Hepatocyte (in vitro differentiated cells): ENCODE results near the gene SASS6.

ENCODE experiments used
- EZH2 ChIP-seq: fragments of 200-600 bp; sonication (generic); IDR thresholded peaks from 2 replicates; pipeline ENCODE4 v1.6.1; 2016; ENCODE audit warnings: antibody characterized with exemption, mild to moderate bottlenecking, borderline replicate concordance
- EZH2phosphoT487 ChIP-seq: fragments of 200-600 bp; sonication (generic); IDR thresholded peaks from one replicate; pipeline ENCODE4 v1.6.1; 2018; ENCODE audit warnings: antibody characterized with exemption, mild to moderate bottlenecking, low read depth, moderate library complexity; ENCODE audit not compliant: unreplicated experiment, severe bottlenecking
- TF ChIP-seq, protein P1 (sequence below): fragments of 200-600 bp; sonication (generic); IDR thresholded peaks from 2 replicates; pipeline ENCODE4 v1.5.1; 2016; ENCODE audit warnings: antibody characterized with exemption, mild to moderate bottlenecking; ENCODE audit not compliant: poor library complexity

GRCh38 chr1:100151679-100152078 lies 18.9 kb upstream of the SASS6 start:
- TF ChIP-seq, protein P1, sequence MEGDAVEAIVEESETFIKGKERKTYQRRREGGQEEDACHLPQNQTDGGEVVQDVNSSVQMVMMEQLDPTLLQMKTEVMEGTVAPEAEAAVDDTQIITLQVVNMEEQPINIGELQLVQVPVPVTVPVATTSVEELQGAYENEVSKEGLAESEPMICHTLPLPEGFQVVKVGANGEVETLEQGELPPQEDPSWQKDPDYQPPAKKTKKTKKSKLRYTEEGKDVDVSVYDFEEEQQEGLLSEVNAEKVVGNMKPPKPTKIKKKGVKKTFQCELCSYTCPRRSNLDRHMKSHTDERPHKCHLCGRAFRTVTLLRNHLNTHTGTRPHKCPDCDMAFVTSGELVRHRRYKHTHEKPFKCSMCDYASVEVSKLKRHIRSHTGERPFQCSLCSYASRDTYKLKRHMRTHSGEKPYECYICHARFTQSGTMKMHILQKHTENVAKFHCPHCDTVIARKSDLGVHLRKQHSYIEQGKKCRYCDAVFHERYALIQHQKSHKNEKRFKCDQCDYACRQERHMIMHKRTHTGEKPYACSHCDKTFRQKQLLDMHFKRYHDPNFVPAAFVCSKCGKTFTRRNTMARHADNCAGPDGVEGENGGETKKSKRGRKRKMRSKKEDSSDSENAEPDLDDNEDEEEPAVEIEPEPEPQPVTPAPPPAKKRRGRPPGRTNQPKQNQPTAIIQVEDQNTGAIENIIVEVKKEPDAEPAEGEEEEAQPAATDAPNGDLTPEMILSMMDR, result no peak
- TF ChIP-seq EZH2, result no peak
- no peak for TF ChIP-seq EZH2phosphoT487
